HG02938 (cell line): ENCODE measurements around the gene DACH1.
A peak's percentile ranks its signal among the peaks of the same experiment; 100 is the strongest.
"Not testable (repeated sequence)": the region's sequence is repeated elsewhere in the genome, so short reads cannot be mapped to it uniquely, and the experiment has no call there.

Source experiments
- ATAC-seq: cut with Tn5 transposase; IDR thresholded peaks from one replicate; pipeline ENCODE4 v1.9.1; 2021; ENCODE audit warnings: mild to moderate bottlenecking, moderate library complexity; ENCODE audit not compliant: unreplicated experiment

DACH1 gene

GRCh38 chr13:71866335-71867130, 471 bp downstream of the DACH1 start:
- ATAC-seq: peak; percentile 41

GRCh38 chr13:71865874-71866334, 1.1 kb downstream of the DACH1 start:
- peak; percentile 14 for ATAC-seq

- ATAC-seq: peak; percentile 6
Observed at GRCh38 chr13:71864986-71865873, 1.8 kb downstream of the DACH1 start.

- ATAC-seq: no peak
Observed at GRCh38 chr13:71864094-71864985, 2.7 kb downstream of the DACH1 start.

- no peak for ATAC-seq
Observed at GRCh38 chr13:71863254-71863865, 3.6 kb downstream of the DACH1 start.

- no peak for ATAC-seq
Observed at GRCh38 chr13:71862459-71862943, 4.5 kb downstream of the DACH1 start.

GRCh38 chr13:71861769-71862458, 5.1 kb downstream of the DACH1 start:
- ATAC-seq: no peak

- no peak for ATAC-seq
Observed at GRCh38 chr13:71860547-71861138, 6.4 kb downstream of the DACH1 start.

GRCh38 chr13:71858647-71859046, 8.4 kb downstream of the DACH1 start:
- no peak for ATAC-seq

GRCh38 chr13:71856548-71857043, 10.4 kb downstream of the DACH1 start:
- ATAC-seq: no peak

GRCh38 chr13:71854401-71854800, 12.6 kb downstream of the DACH1 start:
- ATAC-seq: no peak

GRCh38 chr13:71853725-71854124, 13.3 kb downstream of the DACH1 start:
- ATAC-seq: no peak

- no peak for ATAC-seq
Observed at GRCh38 chr13:71852736-71853135, 14.3 kb downstream of the DACH1 start.

- ATAC-seq: no peak
Observed at GRCh38 chr13:71851498-71852409, 15.2 kb downstream of the DACH1 start.

GRCh38 chr13:71842003-71842402, 25.0 kb downstream of the DACH1 start:
- no peak for ATAC-seq

- no peak for ATAC-seq
Observed at GRCh38 chr13:71838842-71839241, 28.2 kb downstream of the DACH1 start.

GRCh38 chr13:71837582-71837981, 29.4 kb downstream of the DACH1 start:
- ATAC-seq: not testable (repeated sequence)

GRCh38 chr13:71831716-71832115, 35.3 kb downstream of the DACH1 start:
- no peak for ATAC-seq
